Pancreas (tissue), 10 donors: ENCODE data around the gene LSAMP. TPM values are rescaled to one million over a fixed set of nuclear protein-coding genes. Genes with fewer than 3 reads are reported as not detected.
A peak's percentile ranks its signal among the peaks of the same experiment; 100 is the strongest.

Source experiments
- ATAC-seq, 4 donors: fragments of 200-7000 bp; cut with Tn5 transposase; one replicate each; pipeline versions ENCODE4 v1.8.0 to v1.9.1; 2020; ENCODE audit warnings: mild to moderate bottlenecking in 4 of 4, moderate library complexity in 4 of 4
- DNase-seq, 6 donors: peaks; one replicate each; pipeline ENCODE4 v3.0.0-alpha.2; 2020
- FAIRE-seq: peaks from 2 replicates; lab custom pipeline; 2012; peaks lifted over from hg19 to GRCh38; lab: Jason Lieb, UNC
- H3K27ac ChIP-seq, 4 donors: fragments of 200-600 bp; sonication (generic); 1 replicate in 3 of 4; 2 replicates in 1 of 4; pipeline versions ENCODE4 v1.5.0 to v1.8.0; 2020
- H3K27me3 ChIP-seq, 4 donors: fragments of 200-600 bp; one replicate each; pipeline ENCODE4 v1.8.0; 2021
- H3K36me3 ChIP-seq, 3 donors: fragments of 200-600 bp; sonication (generic) in 1 of 3; one replicate each; pipeline versions ENCODE4 v1.5.0 to v1.8.0; 2020 to 2021
- H3K4me1 ChIP-seq, 3 donors: fragments of 200-600 bp; one replicate each; pipeline ENCODE4 v1.8.0; 2021
- H3K4me3 ChIP-seq, 4 donors: fragments of 200-600 bp; sonication (generic) in 2 of 4; one replicate each; pipeline versions ENCODE4 v1.5.0 to v1.8.0; 2020 to 2021
- H3K9me3 ChIP-seq, 4 donors: fragments of 200-600 bp; one replicate each; pipeline ENCODE4 v1.8.0; 2021
- CTCF ChIP-seq, 4 donors: fragments of 200-600 bp; sonication (generic) in 3 of 4; IDR thresholded peaks; one replicate each; pipeline versions ENCODE4 v1.5.0 to v1.8.0; 2021; ENCODE audit warnings: antibody characterized with exemption in 4 of 4
- WGBS, 2 donors: extraction: QIAGEN DNeasy Blood & Tissue Kit; methylation state at CpG; one replicate each; pipeline ENCODE4 v1.1.7; 2013; 5-methylcytosine and 5-hydroxymethylcytosine counted together
- intact Hi-C, 3 donors: fragments of 100-400 bp; cut with DNase I; formaldehyde crosslinking; loops; one replicate each; pipeline versions ENCODE4 v1.11.1 to v1.14.2; 2022
- polyA plus RNA-seq, 2 donors: library from polyadenylated mRNA; stranded (reverse); fragments of 200-250 nt; gene quantifications; one replicate each; pipeline ENCODE4 v1.2.3, GENCODE V29; 2013
- total RNA-seq, 6 donors: library from RNA; stranded (reverse); fragmentation: NEBNext Ultra II Directional in 4 of 6; extraction: Animal tissue kit (Norgen Biotek cat#: 25700) in 4 of 6; gene quantifications; one replicate each; pipeline versions ENCODE4 v1.2.1 to v1.2.4, GENCODE V29; 2021 to 2023
- donor health status: healthy with polysubstance abuse.
- donor health status: DM: no; HTN: no; CAD: no; lungs with moderate emphysema.
- donor health status: DM: no; HTN: no; CAD: no.
- donor health status: control.
- donor health status: control.
- donor health status: Bipolar disorder and iron deficiency.
- donor health status: DM: yes; HTN: yes; CAD: no.
- donor health status: DM: no; HTN: no; CAD: no.
- donor health status: DM: no; HTN: no; CAD: no.
- donor health status: DM: yes; HTN: yes; CAD: no.

Gene LSAMP
- total and polyA plus RNA-seq, 8 donors, result 0.51 to 5.5 (median 1.5) TPM

GRCh38 chr3:116018646-116019045, 426.6 kb downstream of the LSAMP start:
- DNase-seq, result no peak
- Histone ChIP-seq H3K27ac (no peak overlapping the region), H3K4me3 (no peak overlapping the region), H3K9me3 (no peaks in the 10 kb centered on the region), H3K27me3 (no peaks in the 10 kb centered on the region), H3K36me3 (no peaks in the 10 kb centered on the region), H3K4me1 (no peaks in the 10 kb centered on the region)
- no peak for TF ChIP-seq CTCF (IDR thresholded peaks at IDR 0.05)
- ATAC-seq, result no peak
- FAIRE-seq, result no peak
- intact Hi-C loops, result no loop called here
- WGBS, 2 donors, result 72 to 79% methylated on average over 1 of the region's 1 CpG

GRCh38 chr3:116015931-116016330, 429.4 kb downstream of the LSAMP start:
- H3K36me3 ChIP-seq, result no peaks in the 10 kb centered on the region
- TF ChIP-seq CTCF (IDR thresholded peaks at IDR 0.05), result no peak
- no peak for FAIRE-seq
- ATAC-seq, result no peak
- intact Hi-C loops, result no loop called here
- no peaks in the 10 kb centered on the region for H3K4me1 ChIP-seq
- H3K27me3 ChIP-seq, result no peaks in the 10 kb centered on the region
- H3K9me3 ChIP-seq, result no peaks in the 10 kb centered on the region
- 44 to 45% methylated on average over 2 of the region's 2 CpGs for WGBS, 2 donors
- no peak overlapping the region for H3K27ac ChIP-seq
- no peak for DNase-seq
- no peak overlapping the region for H3K4me3 ChIP-seq

GRCh38 chr3:116007000-116007399, 438.3 kb downstream of the LSAMP start:
- H3K9me3 ChIP-seq, result no peaks in the 10 kb centered on the region
- 67 to 72% methylated on average over 2 of the region's 2 CpGs for WGBS, 2 donors

GRCh38 chr3:116005404-116005803, 439.9 kb downstream of the LSAMP start:
- H3K27ac ChIP-seq, result no peak overlapping the region
- no peaks in the 10 kb centered on the region for H3K4me1 ChIP-seq
- intact Hi-C loops, result no loop called here
- H3K9me3 ChIP-seq, result no peaks in the 10 kb centered on the region
- peak in 2 of 6 donors; percentile 6 to 17 for DNase-seq
- no peaks in the 10 kb centered on the region for H3K36me3 ChIP-seq
- WGBS, 2 donors, result 33 to 52% methylated on average over 4 of the region's 4 CpGs
- FAIRE-seq, result no peak
- H3K27me3 ChIP-seq, result no peaks in the 10 kb centered on the region
- ATAC-seq, result peak in 3 of 4 donors; percentile 67 to 86 (median 79)
- no peak for TF ChIP-seq CTCF (IDR thresholded peaks at IDR 0.05)
- no peak overlapping the region for H3K4me3 ChIP-seq

More at GRCh38 chr3:116007000-116007399, 438.3 kb downstream of the LSAMP start:
- FAIRE-seq, result no peak
- no peak for DNase-seq
- intact Hi-C loops, result no loop called here
- H3K27me3 ChIP-seq, result no peaks in the 10 kb centered on the region
- no peak for TF ChIP-seq CTCF (IDR thresholded peaks at IDR 0.05)
- H3K27ac ChIP-seq, result no peak overlapping the region
- ATAC-seq, result no peak
- no peaks in the 10 kb centered on the region for H3K36me3 ChIP-seq
- no peak overlapping the region for H3K4me3 ChIP-seq
- no peaks in the 10 kb centered on the region for H3K4me1 ChIP-seq

GRCh38 chr3:116002235-116002634, 443.1 kb downstream of the LSAMP start:
- ATAC-seq, result no peak
- H3K27me3 ChIP-seq, result no peaks in the 10 kb centered on the region
- intact Hi-C loops, result no loop called here
- 50 to 64% methylated on average over 2 of the region's 2 CpGs for WGBS, 2 donors
- no peaks in the 10 kb centered on the region for H3K36me3 ChIP-seq
- H3K27ac ChIP-seq, result no peak overlapping the region
- no peak for FAIRE-seq
- H3K9me3 ChIP-seq, result no peaks in the 10 kb centered on the region
- no peaks in the 10 kb centered on the region for H3K4me1 ChIP-seq
- H3K4me3 ChIP-seq, result no peak overlapping the region
- DNase-seq, result no peak
- no peak for TF ChIP-seq CTCF (IDR thresholded peaks at IDR 0.05)
